ENCODE measurements around the gene LRRC46. TPM values are rescaled to one million over a fixed set of nuclear protein-coding genes. Genes with fewer than 3 reads are reported as not detected.

The LRRC46 gene
- total RNA-seq, 2 donors from 2014 or later: 0.59 TPM; not detected in 1

- H3K4me1 ChIP-seq: peaks cover 0 to 10% of the 10 kb centered on the region in 2 donors
- H3K27me3 ChIP-seq: no peaks in the 10 kb centered on the region
- H3K27ac ChIP-seq: no peak overlapping the region
- H3K36me3 ChIP-seq: no peaks in the 10 kb centered on the region
- no peaks in the 10 kb centered on the region for H3K9me3 ChIP-seq
- H3K4me3 ChIP-seq: no peak overlapping the region
- DNase-seq (ENCODE audit: low spot score): no peak
- TF ChIP-seq CTCF (IDR thresholded peaks at IDR 0.05): no peak
Observed at GRCh38 chr17:47792979-47793378, 38.5 kb upstream of the LRRC46 start.

DNA sequence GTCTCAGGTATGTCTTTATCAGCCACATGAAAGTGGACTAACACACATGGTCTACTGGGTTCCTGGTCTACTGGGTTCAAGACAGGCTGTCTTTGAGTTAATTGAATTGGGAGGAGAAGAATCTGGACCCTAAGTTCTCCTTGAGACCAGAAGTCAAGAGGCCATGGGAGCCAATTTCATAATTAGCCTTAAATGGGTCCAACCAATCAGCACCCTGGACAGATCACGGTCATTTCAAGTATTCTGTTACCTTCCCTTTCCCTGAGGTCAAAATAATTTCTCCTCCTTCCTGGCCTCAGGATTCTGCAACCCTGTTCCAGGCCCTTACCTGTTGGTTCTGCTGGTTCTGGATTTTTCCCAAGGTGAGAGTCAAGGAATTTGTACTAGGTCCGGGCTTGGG, 33.7 kb upstream of the LRRC46 start:
- no peak for TF ChIP-seq CTCF (IDR thresholded peaks at IDR 0.05)
- H3K4me1 ChIP-seq: no peaks in the 10 kb centered on the region
- no peak for DNase-seq (ENCODE audit: low spot score)
- H3K27ac ChIP-seq: no peak overlapping the region
- no peaks in the 10 kb centered on the region for H3K9me3 ChIP-seq
- H3K36me3 ChIP-seq: no peaks in the 10 kb centered on the region
- H3K4me3 ChIP-seq: no peak overlapping the region
- H3K27me3 ChIP-seq: no peaks in the 10 kb centered on the region

DNA sequence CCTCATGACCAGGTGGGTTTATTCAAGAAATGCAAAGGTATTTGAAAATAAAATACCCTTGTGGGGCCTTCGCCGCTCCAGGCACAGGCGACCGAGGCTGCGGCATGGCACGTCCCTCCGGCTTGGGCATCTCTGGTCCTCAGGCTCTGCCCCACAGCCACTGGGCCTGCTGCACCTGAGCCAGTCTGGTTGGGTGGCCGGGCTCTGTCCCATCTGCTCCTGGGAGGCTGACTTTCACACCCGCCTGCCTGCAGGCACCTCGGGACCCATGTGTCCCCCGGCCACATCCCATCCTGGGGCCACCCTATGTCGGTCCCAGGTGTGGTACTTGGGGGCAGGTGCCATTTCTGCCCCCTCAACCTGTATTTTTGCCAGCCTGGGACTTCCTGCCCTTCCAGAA, 30.8 kb upstream of the LRRC46 start:
- DNase-seq (ENCODE audit: low spot score): no peak
- TF ChIP-seq CTCF (IDR thresholded peaks at IDR 0.05): no peak
- H3K4me1 ChIP-seq: peaks cover 0 to 2% of the 10 kb centered on the region in 2 donors
- no peaks in the 10 kb centered on the region for H3K27me3 ChIP-seq
- no peak overlapping the region for H3K27ac ChIP-seq
- no peaks in the 10 kb centered on the region for H3K9me3 ChIP-seq
- H3K36me3 ChIP-seq: no peaks in the 10 kb centered on the region
- no peak overlapping the region for H3K4me3 ChIP-seq

DNA sequence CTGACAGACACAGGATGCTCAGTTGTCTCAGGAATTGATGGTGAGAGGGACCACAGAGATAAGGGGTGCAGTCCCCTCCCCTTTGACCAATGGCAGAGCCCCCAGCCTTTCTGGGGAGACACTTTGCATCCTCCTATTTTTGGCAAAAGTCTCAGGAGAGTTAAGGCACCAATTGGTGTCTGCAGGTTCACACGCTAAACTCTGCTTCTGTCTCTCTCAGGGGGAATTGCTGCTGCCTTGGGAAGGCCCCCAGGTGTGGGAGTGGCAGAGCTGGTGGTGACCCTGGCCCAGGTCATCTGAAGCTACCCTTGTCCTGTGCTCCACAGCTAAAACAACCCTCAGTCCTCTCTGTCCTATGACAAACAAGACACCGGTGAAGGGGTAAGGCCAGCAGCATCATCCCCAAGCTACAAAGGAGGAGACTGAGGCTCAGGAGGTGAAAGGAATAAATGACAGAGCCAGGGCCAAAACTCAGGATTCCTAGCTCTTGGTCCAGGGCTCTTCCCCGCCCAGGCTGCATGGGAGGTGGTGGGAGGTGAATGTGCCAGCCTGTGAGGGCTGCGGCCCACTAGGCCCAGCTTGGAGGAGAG, 30.2 kb upstream of the LRRC46 start:
- DNase-seq (ENCODE audit: low spot score): no peak
- Histone ChIP-seq H3K9me3 (no peaks in the 10 kb centered on the region), H3K4me1 (peaks cover 0 to 7% of the 10 kb centered on the region in 2 donors), H3K27ac (no peak overlapping the region), H3K36me3 (no peaks in the 10 kb centered on the region), H3K27me3 (no peaks in the 10 kb centered on the region), H3K4me3 (no peak overlapping the region)
- TF ChIP-seq CTCF (IDR thresholded peaks at IDR 0.05): no peak

DNA sequence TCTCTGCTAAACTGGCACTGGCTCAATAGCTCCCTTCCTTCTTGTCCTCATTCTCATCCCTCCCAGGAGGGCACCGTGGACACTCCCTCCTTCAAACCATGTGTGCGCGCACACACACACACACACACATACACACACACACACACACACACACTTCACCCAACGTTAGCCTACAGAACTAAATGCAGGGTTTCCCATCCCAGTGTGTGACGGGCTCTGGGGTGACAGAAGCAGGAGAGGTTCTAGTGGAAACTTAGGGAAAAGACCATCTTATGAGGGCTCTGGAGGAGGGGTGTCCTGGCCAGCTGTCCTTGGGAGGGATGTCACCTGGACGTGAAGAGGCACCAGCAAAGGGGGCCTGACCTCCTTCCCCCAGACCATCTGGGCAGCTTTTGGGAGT, 29.6 kb upstream of the LRRC46 start:
- no peak for TF ChIP-seq CTCF (IDR thresholded peaks at IDR 0.05)
- peaks cover 0 to 7% of the 10 kb centered on the region in 2 donors for H3K4me1 ChIP-seq

More for the DNA sequence above, 29.6 kb upstream of the LRRC46 start:
- Histone ChIP-seq H3K27ac (no peak overlapping the region), H3K9me3 (no peaks in the 10 kb centered on the region), H3K4me3 (no peak overlapping the region), H3K36me3 (no peaks in the 10 kb centered on the region), H3K27me3 (no peaks in the 10 kb centered on the region)
- DNase-seq (ENCODE audit: low spot score): no peak

Measured in right atrium auricular region (tissue), 2 donors.